Stimulated activated CD4-positive, alpha-beta T cell treated with anti-CD3 and anti-CD28 coated beads, Interleukin-12 subunit alpha, Interleukin-12 subunit beta, amount 100 ng/mL, for 48 hours (primary cell): Measurements from ENCODE around the gene CLMN.

Source experiments
- DNase-seq, 3 donors: peaks; one replicate each; pipeline ENCODE4 v3.0.0-alpha.2; 2020; ENCODE audit warnings: low read depth in 2 of 3, low spot score in 1 of 3

The CLMN gene

GRCh38 chr14:95341564-95341963 is 21.9 kb upstream of the CLMN start:
- DNase-seq: no peak

GRCh38 chr14:95341115-95341514 is 21.4 kb upstream of the CLMN start:
- no peak for DNase-seq

- no peak for DNase-seq
These were observed 20.5 kb upstream of the CLMN start for GRCh38 chr14:95340201-95340697.

GRCh38 chr14:95339301-95339865 is 19.7 kb upstream of the CLMN start:
- no peak for DNase-seq

GRCh38 chr14:95338436-95338835 is 18.7 kb upstream of the CLMN start:
- no peak for DNase-seq

GRCh38 chr14:95337041-95337595 is 17.4 kb upstream of the CLMN start:
- no peak for DNase-seq

- DNase-seq: no peak
These were observed 16.6 kb upstream of the CLMN start for GRCh38 chr14:95336192-95336760.

- DNase-seq: no peak
These were observed 15.4 kb upstream of the CLMN start for GRCh38 chr14:95335071-95335470.

- DNase-seq: no peak
These were observed 14.3 kb upstream of the CLMN start for GRCh38 chr14:95334044-95334443.

- DNase-seq: no peak
These were observed 12.9 kb upstream of the CLMN start for GRCh38 chr14:95332641-95333040.

- no peak for DNase-seq
These were observed 12.2 kb upstream of the CLMN start for GRCh38 chr14:95331708-95332408.

GRCh38 chr14:95330591-95331370 is 11.1 kb upstream of the CLMN start:
- DNase-seq: no peak

- DNase-seq: no peak
These were observed 10.2 kb upstream of the CLMN start for GRCh38 chr14:95329941-95330340.

GRCh38 chr14:95328729-95329503 is 9.2 kb upstream of the CLMN start:
- no peak for DNase-seq

GRCh38 chr14:95327558-95328374 is 8.1 kb upstream of the CLMN start:
- DNase-seq: no peak

- no peak for DNase-seq
These were observed 7.3 kb upstream of the CLMN start for GRCh38 chr14:95326987-95327386.

- no peak for DNase-seq
These were observed 4.2 kb upstream of the CLMN start for GRCh38 chr14:95323917-95324316.

- DNase-seq: no peak
These were observed 3.7 kb upstream of the CLMN start for GRCh38 chr14:95323361-95323760.

GRCh38 chr14:95322651-95323050 is 2.9 kb upstream of the CLMN start:
- no peak for DNase-seq
